MM.1S (cell line): ENCODE data around the gene CADM2.
"Not testable (repeated sequence)": the region's sequence is repeated elsewhere in the genome, so short reads cannot be mapped to it uniquely, and the experiment has no call there.

Source experiments
- DNase-seq: peaks from one replicate; pipeline ENCODE4 v3.0.0-alpha.2; 2015
- H2AFZ ChIP-seq: fragments of 300-600 bp; sonication (generic); 2 replicates; pipeline ENCODE4 v1.6.0; 2016; ENCODE audit warnings: antibody characterized with exemption, low read length
- H3F3A ChIP-seq: fragments of 300-600 bp; sonication (generic); 2 replicates; pipeline ENCODE4 v1.6.1; 2016; ENCODE audit warnings: mild to moderate bottlenecking, antibody characterized with exemption, low read length, moderate library complexity, mixed read lengths; ENCODE audit not compliant: insufficient read depth
- H3K27ac ChIP-seq: fragments of 300-600 bp; sonication (generic); 2 replicates; pipeline ENCODE4 v1.5.1; 2016; ENCODE audit warnings: mild to moderate bottlenecking, low read length
- H3K27me3 ChIP-seq: fragments of 300-600 bp; sonication (generic); replicated peaks from 2 replicates; pipeline ENCODE4 v1.6.0; 2016; ENCODE audit warnings: low read length; ENCODE audit not compliant: insufficient read depth
- H3K36me3 ChIP-seq: fragments of 300-600 bp; sonication (generic); replicated peaks from 2 replicates; pipeline ENCODE4 v1.6.1; 2016; ENCODE audit warnings: mild to moderate bottlenecking, low read length, mixed read lengths; ENCODE audit not compliant: insufficient read depth
- H3K4me1 ChIP-seq: fragments of 300-600 bp; sonication (generic); 2 replicates; pipeline ENCODE4 v1.6.1; 2016; ENCODE audit warnings: low read length, mixed read lengths
- H3K4me2 ChIP-seq: fragments of 300-600 bp; sonication (generic); 2 replicates; pipeline ENCODE4 v1.6.0; 2016; ENCODE audit warnings: low read depth, low read length
- H3K4me3 ChIP-seq: fragments of 300-600 bp; sonication (generic); 2 replicates; pipeline ENCODE4 v1.5.1; 2016; ENCODE audit warnings: low read length, mixed read lengths
- H3K79me2 ChIP-seq: fragments of 300-600 bp; sonication (generic); 2 replicates; pipeline ENCODE4 v1.6.1; 2016; ENCODE audit warnings: mixed run types, low read length, mixed read lengths
- H3K9ac ChIP-seq: fragments of 300-600 bp; sonication (generic); 2 replicates; pipeline ENCODE4 v1.6.1; 2016; ENCODE audit warnings: low read length, mixed read lengths
- H3K9me2 ChIP-seq: fragments of 300-600 bp; sonication (generic); replicated peaks from 2 replicates; pipeline ENCODE4 v1.6.1; 2016; ENCODE audit warnings: mild to moderate bottlenecking, low read length, mixed read lengths; ENCODE audit not compliant: insufficient read depth
- H3K9me3 ChIP-seq: fragments of 300-600 bp; sonication (generic); replicated peaks from 2 replicates; pipeline ENCODE4 v1.6.1; 2016; ENCODE audit warnings: mild to moderate bottlenecking, low read length, mixed read lengths; ENCODE audit not compliant: insufficient read depth
- H4K20me1 ChIP-seq: fragments of 300-600 bp; sonication (generic); 2 replicates; pipeline ENCODE4 v1.6.1; 2016; ENCODE audit warnings: mild to moderate bottlenecking, low read length, moderate library complexity, mixed read lengths; ENCODE audit not compliant: insufficient read depth
- EZH2 ChIP-seq: fragments of 300-600 bp; sonication (generic); optimal IDR thresholded peaks from 2 replicates; pipeline ENCODE3; 2017; ENCODE audit warnings: low read depth, mild to moderate bottlenecking, antibody characterized with exemption, low read length, mixed read lengths
- EZH2phosphoT487 ChIP-seq: fragments of 300-600 bp; sonication (generic); IDR thresholded peaks from 2 replicates; pipeline ENCODE4 v1.6.1; 2018; ENCODE audit warnings: antibody characterized with exemption, low read length
- TF ChIP-seq, protein P1 (sequence below): fragments of 300-600 bp; sonication (generic); IDR thresholded peaks from 2 replicates; pipeline ENCODE4 v1.5.1; 2016; ENCODE audit warnings: antibody characterized with exemption, low read length, mixed read lengths

The CADM2 gene

DNA sequence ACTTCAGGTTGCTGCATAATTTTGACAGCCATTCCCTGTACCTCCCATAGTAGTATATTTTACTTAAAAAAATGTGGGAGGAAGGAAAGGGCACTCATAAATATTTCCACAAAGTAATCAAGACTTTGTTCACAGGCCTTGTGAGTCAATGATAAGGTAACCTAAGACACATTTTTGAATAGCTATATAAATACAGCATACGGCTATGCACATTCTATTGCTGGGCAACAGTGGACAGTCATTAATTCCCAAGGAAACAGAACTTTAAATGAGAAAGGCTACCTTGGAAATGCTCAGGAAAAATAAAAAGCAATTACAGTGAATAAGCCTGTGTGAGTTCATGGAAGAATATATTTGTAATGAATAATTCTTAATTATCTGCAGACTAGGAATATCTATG is 144.0 kb downstream of the CADM2 start:
- Histone ChIP-seq H4K20me1 (no peaks in the 10 kb centered on the region), H3K79me2 (no peaks in the 10 kb centered on the region), H3K27me3 (no peaks in the 10 kb centered on the region), H3K27ac (no peak overlapping the region), H3K36me3 (no peaks in the 10 kb centered on the region), H3K9me2 (no peaks in the 10 kb centered on the region), H2AFZ (no peak overlapping the region), H3K4me1 (no peaks in the 10 kb centered on the region), H3K9me3 (no peaks in the 10 kb centered on the region), H3F3A (no peaks in the 10 kb centered on the region), H3K9ac (no peak overlapping the region), H3K4me3 (no peak overlapping the region), H3K4me2 (no peak overlapping the region)
- no peak for TF ChIP-seq EZH2phosphoT487
- DNase-seq = no peak

- Histone ChIP-seq H3K9me3 (no peaks in the 10 kb centered on the region), H3K36me3 (no peaks in the 10 kb centered on the region), H3K9ac (no peak overlapping the region), H3K79me2 (no peaks in the 10 kb centered on the region), H4K20me1 (no peaks in the 10 kb centered on the region), H3K9me2 (no peaks in the 10 kb centered on the region), H3K27me3 (no peaks in the 10 kb centered on the region), H3K4me2 (no peak overlapping the region), H3K4me3 (no peak overlapping the region), H3K27ac (no peak overlapping the region), H3F3A (no peaks in the 10 kb centered on the region), H2AFZ (no peak overlapping the region), H3K4me1 (no peaks in the 10 kb centered on the region)
- TF ChIP-seq, protein P1, sequence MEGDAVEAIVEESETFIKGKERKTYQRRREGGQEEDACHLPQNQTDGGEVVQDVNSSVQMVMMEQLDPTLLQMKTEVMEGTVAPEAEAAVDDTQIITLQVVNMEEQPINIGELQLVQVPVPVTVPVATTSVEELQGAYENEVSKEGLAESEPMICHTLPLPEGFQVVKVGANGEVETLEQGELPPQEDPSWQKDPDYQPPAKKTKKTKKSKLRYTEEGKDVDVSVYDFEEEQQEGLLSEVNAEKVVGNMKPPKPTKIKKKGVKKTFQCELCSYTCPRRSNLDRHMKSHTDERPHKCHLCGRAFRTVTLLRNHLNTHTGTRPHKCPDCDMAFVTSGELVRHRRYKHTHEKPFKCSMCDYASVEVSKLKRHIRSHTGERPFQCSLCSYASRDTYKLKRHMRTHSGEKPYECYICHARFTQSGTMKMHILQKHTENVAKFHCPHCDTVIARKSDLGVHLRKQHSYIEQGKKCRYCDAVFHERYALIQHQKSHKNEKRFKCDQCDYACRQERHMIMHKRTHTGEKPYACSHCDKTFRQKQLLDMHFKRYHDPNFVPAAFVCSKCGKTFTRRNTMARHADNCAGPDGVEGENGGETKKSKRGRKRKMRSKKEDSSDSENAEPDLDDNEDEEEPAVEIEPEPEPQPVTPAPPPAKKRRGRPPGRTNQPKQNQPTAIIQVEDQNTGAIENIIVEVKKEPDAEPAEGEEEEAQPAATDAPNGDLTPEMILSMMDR = no peak
- no peak for TF ChIP-seq EZH2
- TF ChIP-seq EZH2phosphoT487 = no peak
- DNase-seq = no peak
These were observed 151.6 kb downstream of the CADM2 start for GRCh38 chr3:85110393-85110792.

DNA sequence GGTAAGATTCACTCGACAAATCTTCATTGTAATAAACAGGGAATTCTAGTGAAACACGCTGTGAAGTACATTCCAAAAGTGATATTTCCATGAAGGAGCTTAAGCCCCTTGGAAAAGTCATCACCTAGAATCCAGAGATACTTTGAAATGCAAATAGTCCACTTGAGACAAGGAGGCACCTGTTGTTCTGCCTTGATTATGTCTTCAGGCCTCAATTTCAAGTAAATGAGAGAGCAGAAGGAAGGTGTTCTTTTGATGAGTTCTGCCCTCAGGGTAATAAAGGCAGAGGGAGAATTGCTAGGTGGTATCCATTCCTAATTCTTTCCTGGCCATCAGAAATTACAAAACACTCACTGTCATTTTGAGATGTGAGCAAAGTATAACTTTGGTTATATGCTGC is 162.1 kb downstream of the CADM2 start:
- no peaks in the 10 kb centered on the region for H4K20me1 ChIP-seq
- no peaks in the 10 kb centered on the region for H3K36me3 ChIP-seq
- no peak overlapping the region for H3K4me3 ChIP-seq
- H3K27ac ChIP-seq = no peak overlapping the region
- H3K27me3 ChIP-seq = no peaks in the 10 kb centered on the region
- TF ChIP-seq, protein P1 = no peak
- no peak for TF ChIP-seq EZH2phosphoT487
- no peak for TF ChIP-seq EZH2
- no peak for DNase-seq
- H3K4me2 ChIP-seq = no peak overlapping the region
- no peaks in the 10 kb centered on the region for H3K4me1 ChIP-seq
- H3F3A ChIP-seq = no peaks in the 10 kb centered on the region
- H3K79me2 ChIP-seq = no peaks in the 10 kb centered on the region
- H2AFZ ChIP-seq = no peak overlapping the region
- no peaks in the 10 kb centered on the region for H3K9me2 ChIP-seq
- no peak overlapping the region for H3K9ac ChIP-seq
- no peaks in the 10 kb centered on the region for H3K9me3 ChIP-seq

DNA sequence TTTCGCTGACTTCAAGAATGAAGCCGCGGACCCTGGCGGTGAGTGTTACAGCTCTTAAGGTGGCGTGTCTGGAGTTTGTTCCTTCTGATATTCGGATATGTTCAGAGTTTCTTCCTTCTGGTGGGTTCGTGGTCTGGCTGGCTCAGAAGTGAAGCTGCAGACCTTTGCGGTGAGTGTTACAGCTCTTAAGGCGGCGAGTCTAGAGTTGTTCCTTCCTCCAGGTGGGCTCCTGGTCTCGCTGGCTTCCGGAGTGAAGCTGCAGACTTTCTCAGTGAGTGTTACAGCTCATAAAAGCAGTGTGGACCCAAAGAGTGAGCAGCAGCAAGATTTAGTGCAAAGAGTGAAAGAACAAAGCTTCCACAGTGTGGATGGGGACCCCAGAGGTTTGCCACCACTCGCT is 174.1 kb downstream of the CADM2 start:
- not testable (repeated sequence) for H3K4me2 ChIP-seq, H3K36me3 ChIP-seq, DNase-seq, H3K79me2 ChIP-seq, H3K4me1 ChIP-seq, H2AFZ ChIP-seq, H3K9me3 ChIP-seq, H3F3A ChIP-seq, H4K20me1 ChIP-seq, H3K4me3 ChIP-seq, H3K9ac ChIP-seq, H3K27me3 ChIP-seq, H3K27ac ChIP-seq, H3K9me2 ChIP-seq

GRCh38 chr3:85133691-85134420 is 175.1 kb downstream of the CADM2 start:
- not testable (repeated sequence) for H3K36me3 ChIP-seq, DNase-seq, H3F3A ChIP-seq, H3K27ac ChIP-seq, H3K27me3 ChIP-seq, H3K4me3 ChIP-seq, H3K4me1 ChIP-seq, H4K20me1 ChIP-seq, H3K79me2 ChIP-seq, H3K4me2 ChIP-seq, H2AFZ ChIP-seq, H3K9me3 ChIP-seq, H3K9me2 ChIP-seq, H3K9ac ChIP-seq
